DND-41 (cell line): Measurements from ENCODE around the gene SNPH.

ENCODE experiments used
- ATAC-seq: fragments of 200-7000 bp; cut with Tn5 transposase; 3 replicates; pipeline ENCODE4 v1.9.1; 2021; ENCODE audit warnings: low read depth; ENCODE audit not compliant: insufficient read depth
- DNase-seq: peaks from one replicate; pipeline ENCODE4 v3.0.0-alpha.2; 2020
- H2AFZ ChIP-seq: 2 replicates; pipeline ENCODE4 v1.6.0; 2012; ENCODE audit warnings: low read depth, low read length
- H3K27ac ChIP-seq: 2 replicates; pipeline ENCODE4 v1.5.1; 2012; ENCODE audit warnings: low read length, inconsistent platforms
- H3K27me3 ChIP-seq: fragments of 200-600 bp; sonication (generic); 2 replicates; pipeline ENCODE4 v1.6.0; 2012; ENCODE audit warnings: low read length, mild to moderate bottlenecking, inconsistent platforms; ENCODE audit not compliant: insufficient read depth, poor library complexity
- H3K36me3 ChIP-seq: 2 replicates; pipeline ENCODE4 v1.5.1; 2012; ENCODE audit warnings: low read length, inconsistent platforms; ENCODE audit not compliant: insufficient read depth
- H3K4me1 ChIP-seq: 2 replicates; pipeline ENCODE4 v1.5.1; 2012; ENCODE audit warnings: mild to moderate bottlenecking, low read length; ENCODE audit not compliant: insufficient read depth
- H3K4me2 ChIP-seq: 2 replicates; pipeline ENCODE4 v1.6.0; 2012; ENCODE audit warnings: mild to moderate bottlenecking, moderate library complexity, low read length, inconsistent platforms; ENCODE audit not compliant: insufficient read depth
- H3K4me3 ChIP-seq, 2 experiments: fragments of 200-600 bp in 1 of 2; shearing (Covaris generic) in 1 of 2; 2 replicates each; pipeline ENCODE4 v1.5.1; 2012 to 2016; ENCODE audit warnings: inconsistent platforms in 2 of 2, low read length in 2 of 2, mild to moderate bottlenecking in 2 of 2, low read depth in 1 of 2, moderate library complexity in 1 of 2
- H3K79me2 ChIP-seq: 2 replicates; pipeline ENCODE4 v1.6.0; 2012; ENCODE audit warnings: low read length, inconsistent platforms; ENCODE audit not compliant: insufficient read depth
- H3K9ac ChIP-seq: 2 replicates; pipeline ENCODE4 v1.6.0; 2012; ENCODE audit warnings: low read depth, mild to moderate bottlenecking, inconsistent platforms, low read length, moderate library complexity
- H3K9me3 ChIP-seq: 2 replicates; pipeline ENCODE4 v1.5.1; 2012; ENCODE audit warnings: low read length, moderate library complexity, mild to moderate bottlenecking, inconsistent platforms; ENCODE audit not compliant: insufficient read depth, severe bottlenecking
- H4K20me1 ChIP-seq: 2 replicates; pipeline ENCODE4 v1.6.0; 2012; ENCODE audit warnings: low read length; ENCODE audit not compliant: insufficient read depth
- CTCF ChIP-seq: IDR thresholded peaks from 2 replicates; pipeline ENCODE4 v1.5.1; 2012; ENCODE audit warnings: borderline replicate concordance, low read length, moderate library complexity, mild to moderate bottlenecking; ENCODE audit not compliant: poor library complexity, severe bottlenecking; ENCODE audit errors: extremely low read depth
- EZH2 ChIP-seq: IDR thresholded peaks from 3 replicates; pipeline ENCODE4 v1.6.1; 2012; ENCODE audit warnings: borderline replicate concordance, low read depth, mild to moderate bottlenecking, moderate library complexity, low read length, inconsistent platforms; ENCODE audit not compliant: severe bottlenecking

The SNPH gene

DNA sequence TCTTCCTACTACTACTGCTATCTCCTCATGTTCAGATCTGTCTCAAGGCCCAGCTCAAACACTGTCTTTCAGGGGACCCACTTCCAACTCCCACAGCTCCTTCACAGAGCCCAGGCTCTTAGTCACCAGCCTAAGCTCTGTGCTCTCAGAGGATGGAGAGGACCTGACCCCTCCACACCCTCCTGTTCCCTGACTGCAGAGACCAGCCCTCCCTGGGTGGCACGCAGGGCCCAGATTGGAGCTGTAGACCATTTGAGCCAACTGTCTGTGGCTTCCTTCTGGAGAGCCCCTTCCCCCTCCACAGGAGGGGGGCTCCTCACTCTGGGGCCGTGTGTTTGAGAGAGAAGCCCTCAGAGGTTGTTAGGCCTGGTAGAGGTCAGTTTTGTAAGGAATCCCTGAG is 9.8 kb downstream of the SNPH start:
- Histone ChIP-seq H3K9me3 (no peaks in the 10 kb centered on the region), H2AFZ (no peak overlapping the region), H3K4me1 (no peaks in the 10 kb centered on the region), H3K9ac (no peak overlapping the region), H3K27ac (no peak overlapping the region), H4K20me1 (peaks cover 2% of the 10 kb centered on the region; the same call in 1 of the 2 replicates), H3K36me3 (no peaks in the 10 kb centered on the region), H3K27me3 (peaks cover 15% of the 10 kb centered on the region), H3K79me2 (no peaks in the 10 kb centered on the region), H3K4me3 (no peak overlapping the region), H3K4me2 (no peak overlapping the region)
- ATAC-seq (no peak), DNase-seq (no peak)
- no peak for TF ChIP-seq CTCF

- TF ChIP-seq CTCF (no peak), EZH2 (no peak)
- peaks cover 16% of the 10 kb centered on the region for H3K27me3 ChIP-seq
- no peaks in the 10 kb centered on the region for H3K36me3 ChIP-seq
- peaks cover 2% of the 10 kb centered on the region; the same call in 1 of the 2 replicates for H4K20me1 ChIP-seq
- no peak for ATAC-seq
- no peak for DNase-seq
- no peaks in the 10 kb centered on the region for H3K9me3 ChIP-seq
- H3K4me2 ChIP-seq: no peak overlapping the region
- H2AFZ ChIP-seq: no peak overlapping the region
- no peaks in the 10 kb centered on the region for H3K79me2 ChIP-seq
- H3K27ac ChIP-seq: no peak overlapping the region
- H3K9ac ChIP-seq: no peak overlapping the region
- H3K4me1 ChIP-seq: no peaks in the 10 kb centered on the region
- H3K4me3 ChIP-seq: no peak overlapping the region
These were observed 11.6 kb downstream of the SNPH start for GRCh38 chr20:1277529-1278322.

DNA sequence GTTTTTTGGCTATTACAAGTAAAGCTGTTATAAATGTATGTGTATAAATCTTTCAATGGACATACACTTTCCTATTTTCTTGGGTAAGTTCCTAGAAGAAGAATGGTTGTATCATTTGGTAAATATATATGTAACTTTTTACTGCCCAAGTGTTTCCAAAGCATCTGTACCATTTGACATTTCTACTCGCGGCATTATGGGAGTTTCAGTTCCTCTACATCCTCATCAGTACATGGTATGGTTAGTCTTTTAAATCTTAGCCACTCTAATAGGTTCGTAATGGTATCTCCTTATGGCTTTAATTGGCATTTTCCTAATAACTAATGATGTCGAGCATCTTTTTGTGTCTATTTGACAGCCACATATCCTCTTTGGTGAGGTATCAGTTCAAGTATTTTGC is 12.9 kb downstream of the SNPH start:
- Histone ChIP-seq H3K36me3 (no peaks in the 10 kb centered on the region), H2AFZ (no peak overlapping the region), H3K4me2 (no peak overlapping the region), H3K9ac (no peak overlapping the region), H3K27me3 (peaks cover 22% of the 10 kb centered on the region), H3K9me3 (no peaks in the 10 kb centered on the region), H3K27ac (no peak overlapping the region), H3K4me1 (no peaks in the 10 kb centered on the region), H3K4me3 (no peak overlapping the region), H3K79me2 (no peaks in the 10 kb centered on the region), H4K20me1 (peaks cover 2% of the 10 kb centered on the region; the same call in 1 of the 2 replicates)
- TF ChIP-seq EZH2 (no peak), CTCF (no peak)
- ATAC-seq: no peak
- DNase-seq: no peak
